PC-9 (cell line): ENCODE data around the gene ACACB. TPM values are rescaled to one million over a fixed set of nuclear protein-coding genes. Genes with fewer than 3 reads are reported as not detected.
"Not testable (repeated sequence)": the region's sequence is repeated elsewhere in the genome, so short reads cannot be mapped to it uniquely, and the experiment has no call there.

Experiments
- BruUV-seq: library from RNA; stranded (reverse); fragments of 400-500 nt; replicated peaks from 2 replicates; lab custom pipeline; 2021; lab: Mats Ljungman, UMichigan
- CTCF ChIA-PET: fragments of 300-600 bp; sonication (Branson Sonifier 250); formaldehyde crosslinking; loops from one replicate; lab custom pipeline; 2022; ENCODE audit warnings: antibody characterized with exemption; lab: Charles Lee
- POLR2A ChIA-PET: fragments of 300-600 bp; sonication (Branson Sonifier 250); formaldehyde crosslinking; loops from one replicate; lab custom pipeline; 2022; ENCODE audit warnings: antibody characterized with exemption; ENCODE audit not compliant: unreplicated experiment; lab: Charles Lee
- DNase-seq, 2 experiments: peaks; one replicate each; pipeline versions ENCODE4 v3.0.0 to v3.0.0-alpha.2; 2015 to 2022; ENCODE audit warnings: mixed read lengths in 1 of 2
- H2AFZ ChIP-seq: fragments of 200-600 bp; sonication (generic); 2 replicates; pipeline ENCODE4 v1.8.1; 2017; ENCODE audit warnings: antibody characterized with exemption
- H3F3A ChIP-seq: fragments of 200-600 bp; sonication (generic); 2 replicates; pipeline ENCODE4 v1.8.1; 2017; ENCODE audit warnings: antibody characterized with exemption, mild to moderate bottlenecking, low read depth; ENCODE audit not compliant: insufficient read depth
- H3K27ac ChIP-seq: fragments of 200-600 bp; sonication (generic); 2 replicates; pipeline ENCODE4 v1.6.1; 2016; ENCODE audit warnings: mixed run types
- H3K27me3 ChIP-seq: fragments of 200-600 bp; sonication (generic); 2 replicates; pipeline ENCODE4 v1.6.1; 2016; ENCODE audit warnings: low read depth, mixed run types; ENCODE audit not compliant: insufficient read depth
- H3K36me3 ChIP-seq: fragments of 200-600 bp; sonication (generic); 2 replicates; pipeline ENCODE4 v1.6.1; 2016; ENCODE audit warnings: low read depth, mixed run types
- H3K4me1 ChIP-seq: fragments of 200-600 bp; sonication (generic); replicated peaks from 2 replicates; pipeline ENCODE4 v1.6.1; 2016; ENCODE audit warnings: mixed run types; ENCODE audit not compliant: insufficient read depth
- H3K4me2 ChIP-seq: fragments of 200-600 bp; sonication (generic); 2 replicates; pipeline ENCODE4 v1.6.1; 2017; ENCODE audit warnings: mixed run types
- H3K4me3 ChIP-seq: fragments of 200-600 bp; sonication (generic); 2 replicates; pipeline ENCODE4 v1.6.1; 2016; ENCODE audit warnings: mixed run types
- H3K79me2 ChIP-seq: fragments of 200-600 bp; sonication (generic); 2 replicates; pipeline ENCODE4 v1.6.1; 2017; ENCODE audit warnings: low read depth, mixed run types
- H3K9me2 ChIP-seq: fragments of 200-600 bp; sonication (generic); 2 replicates; pipeline ENCODE4 v1.8.1; 2017; ENCODE audit warnings: mild to moderate bottlenecking; ENCODE audit not compliant: insufficient read depth
- H3K9me3 ChIP-seq: fragments of 200-600 bp; sonication (generic); 2 replicates; pipeline ENCODE4 v1.8.1; 2016; ENCODE audit warnings: low read depth; ENCODE audit not compliant: insufficient read depth
- H4K20me1 ChIP-seq: fragments of 200-600 bp; sonication (generic); 2 replicates; pipeline ENCODE4 v1.8.1; 2017; ENCODE audit not compliant: insufficient read depth
- CTCF ChIP-seq: fragments of 200-600 bp; sonication (generic); conservative IDR thresholded peaks from 2 replicates; pipeline ENCODE4 v1.6.1; 2017; ENCODE audit warnings: mixed run types, antibody characterized with exemption, mild to moderate bottlenecking, moderate library complexity
- EZH2 ChIP-seq: fragments of 200-600 bp; sonication (generic); IDR thresholded peaks from 2 replicates; pipeline ENCODE4 v1.8.0; 2017; ENCODE audit warnings: antibody characterized with exemption, low read depth
- intact Hi-C: fragments of 100-400 bp; cut with micrococcal nuclease; formaldehyde crosslinking; loops from one replicate; pipeline ENCODE4 v1.10.0; 2022; ENCODE audit not compliant: unreplicated experiment
- total RNA-seq: library from RNA; stranded (reverse); gene quantifications from 2 replicates; pipeline ENCODE4 v1.2.3, GENCODE V29; 2021

The ACACB gene
- total RNA-seq, 1 experiment from 2014 or later = 13.8 TPM

DNA sequence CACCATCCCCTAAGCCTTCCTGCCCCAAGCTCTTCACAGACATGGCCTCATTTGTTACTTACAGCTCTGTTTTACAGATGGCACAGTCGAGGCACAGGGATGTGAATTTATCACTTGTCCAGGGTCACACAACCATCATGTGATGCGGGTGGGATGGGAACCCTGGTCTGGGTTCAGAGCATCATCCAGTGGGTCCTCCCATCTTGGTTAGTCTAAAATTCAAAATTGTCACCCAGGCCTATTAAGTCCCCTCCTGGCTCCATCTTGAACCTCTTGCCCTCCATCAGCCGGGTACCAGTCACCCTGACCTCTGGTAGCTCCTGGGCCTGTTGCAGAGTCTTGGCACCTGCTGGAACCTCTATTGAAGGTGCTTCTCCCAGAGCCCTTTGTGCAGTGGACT, 52.9 kb downstream of the ACACB start:
- H3K4me1 ChIP-seq = no peaks in the 10 kb centered on the region
- H3K27ac ChIP-seq = no peak overlapping the region
- no peaks in the 10 kb centered on the region for H3F3A ChIP-seq
- BruUV-seq = no TSS peak
- H3K9me3 ChIP-seq = no peaks in the 10 kb centered on the region
- ChIA-PET CTCF (no interaction called here), POLR2A (no interaction called here)
- no peaks in the 10 kb centered on the region for H3K79me2 ChIP-seq
- no peak for DNase-seq
- H3K36me3 ChIP-seq = no peaks in the 10 kb centered on the region
- intact Hi-C loops = no loop called here
- no peaks in the 10 kb centered on the region for H3K9me2 ChIP-seq
- H3K4me3 ChIP-seq = no peak overlapping the region
- TF ChIP-seq CTCF (no peak), EZH2 (no peak)
- H3K27me3 ChIP-seq = no peaks in the 10 kb centered on the region
- no peak overlapping the region for H3K4me2 ChIP-seq
- no peaks in the 10 kb centered on the region for H4K20me1 ChIP-seq
- H2AFZ ChIP-seq = no peak overlapping the region

- H2AFZ ChIP-seq = no peak overlapping the region
- no peaks in the 10 kb centered on the region for H3K9me3 ChIP-seq
- H3F3A ChIP-seq = no peaks in the 10 kb centered on the region
- H3K9me2 ChIP-seq = no peaks in the 10 kb centered on the region
- no peaks in the 10 kb centered on the region for H3K36me3 ChIP-seq
- ChIA-PET CTCF (no interaction called here), POLR2A (no interaction called here)
- no peak overlapping the region for H3K27ac ChIP-seq
- H3K27me3 ChIP-seq = no peaks in the 10 kb centered on the region
- no peak for TF ChIP-seq CTCF
- no peak for TF ChIP-seq EZH2
- no peaks in the 10 kb centered on the region for H3K79me2 ChIP-seq
- no peak overlapping the region for H3K4me3 ChIP-seq
- H3K4me1 ChIP-seq = no peaks in the 10 kb centered on the region
- no TSS peak for BruUV-seq
- H4K20me1 ChIP-seq = no peaks in the 10 kb centered on the region
- intact Hi-C loops = no loop called here
- no peak overlapping the region for H3K4me2 ChIP-seq
- DNase-seq = no peak
Observed at GRCh38 chr12:109169686-109170085, 53.3 kb downstream of the ACACB start.

GRCh38 chr12:109170324-109170723, 53.9 kb downstream of the ACACB start:
- Histone ChIP-seq H3K79me2 (no peaks in the 10 kb centered on the region), H3K36me3 (no peaks in the 10 kb centered on the region), H2AFZ (no peak overlapping the region), H3K9me3 (no peaks in the 10 kb centered on the region), H4K20me1 (no peaks in the 10 kb centered on the region), H3F3A (no peaks in the 10 kb centered on the region), H3K4me2 (no peak overlapping the region), H3K27ac (no peak overlapping the region), H3K9me2 (no peaks in the 10 kb centered on the region), H3K27me3 (no peaks in the 10 kb centered on the region), H3K4me1 (no peaks in the 10 kb centered on the region), H3K4me3 (no peak overlapping the region)
- DNase-seq = no peak
- CTCF ChIA-PET = no interaction called here
- TF ChIP-seq EZH2 = no peak
- TF ChIP-seq CTCF = no peak
- intact Hi-C loops = no loop called here
- BruUV-seq = no TSS peak
- POLR2A ChIA-PET = no interaction called here

DNA sequence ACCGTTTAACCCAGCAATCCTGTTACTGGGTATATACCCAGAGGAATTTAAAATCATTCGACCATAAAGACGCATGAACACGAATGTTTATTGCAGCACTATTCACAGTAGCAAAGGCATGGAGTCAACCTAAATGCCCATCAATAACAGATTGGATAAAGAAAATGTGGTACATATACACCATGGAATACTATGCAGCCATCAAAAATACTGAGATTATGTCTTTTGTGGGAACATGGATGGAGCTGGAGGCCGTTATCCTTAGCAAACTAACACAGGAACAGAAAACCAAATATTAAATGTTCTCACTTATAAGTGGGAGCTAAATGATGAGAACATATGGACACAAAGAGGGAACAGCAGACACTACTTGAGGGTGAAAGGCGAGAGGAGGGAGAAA, 56.4 kb downstream of the ACACB start:
- POLR2A ChIA-PET, CTCF ChIA-PET, intact Hi-C loops: not testable (repeated sequence)

More for the DNA sequence above, 56.4 kb downstream of the ACACB start:
- not testable (repeated sequence) for H4K20me1 ChIP-seq, H3K4me1 ChIP-seq, H3K9me3 ChIP-seq, H3K27ac ChIP-seq, H3K27me3 ChIP-seq, H3K4me2 ChIP-seq, H3K9me2 ChIP-seq, DNase-seq, H3K79me2 ChIP-seq, BruUV-seq, H2AFZ ChIP-seq, H3F3A ChIP-seq, H3K4me3 ChIP-seq, H3K36me3 ChIP-seq
